Activated CD8-positive, alpha-beta memory T cell treated with anti-CD3 and anti-CD28 coated beads for 36 hours (primary cell): ENCODE results near the gene CDH23. TPM values are rescaled to one million over a fixed set of nuclear protein-coding genes. Genes with fewer than 3 reads are reported as not detected.

Experiments
- CTCF ChIA-PET: fragments of 350-600 bp; sonication (Branson Sonifier 250); formaldehyde crosslinking; loops from one replicate; lab custom pipeline; 2021; ENCODE audit warnings: antibody characterized with exemption; lab: Charles Lee
- POLR2A ChIA-PET: fragments of 350-600 bp; sonication (Branson Sonifier 250); formaldehyde crosslinking; loops from one replicate; lab custom pipeline; 2021; ENCODE audit warnings: antibody characterized with exemption; lab: Charles Lee
- total RNA-seq, 2 experiments: library from RNA; stranded (reverse); gene quantifications; one replicate each; pipeline ENCODE4 v1.2.3, GENCODE V29; 2021

The CDH23 gene
- total RNA-seq, 2 experiments from 2014 or later: 0.25 to 0.55 TPM

GRCh38 chr10:71741029-71741428 is 344.3 kb downstream of the CDH23 start:
- POLR2A ChIA-PET: interaction anchor here (0.9 kb wide), 1 partner anchor 28 kb away, joined by 3 read pairs; no protein-coding TSS in a partner anchor
- CTCF ChIA-PET: interaction anchor here (0.6 to 4.7 kb wide), 3 partner anchors 15 to 157 kb away, joined by 4 to 29 read pairs (median 17); partner anchors contain the start of gene VSIR

GRCh38 chr10:71741671-71742070 is 345.0 kb downstream of the CDH23 start:
- CTCF ChIA-PET: interaction anchor here (4.7 kb wide), 2 partner anchors 16 to 32 kb away, joined by 17 to 29 read pairs; partner anchors contain the start of gene VSIR

GRCh38 chr10:71742301-71743088 is 345.8 kb downstream of the CDH23 start:
- POLR2A ChIA-PET: interaction anchor here (1.7 kb wide), 1 partner anchor 14 kb away, joined by 6 read pairs; no protein-coding TSS in a partner anchor

More at GRCh38 chr10:71741671-71742070, 345.0 kb downstream of the CDH23 start:
- POLR2A ChIA-PET: interaction anchor here (0.9 to 1.7 kb wide), 2 partner anchors 15 to 27 kb away, joined by 3 to 6 read pairs; no protein-coding TSS in a partner anchor

GRCh38 chr10:71743089-71743838 is 346.5 kb downstream of the CDH23 start:
- POLR2A ChIA-PET: interaction anchor here (0.8 to 1.7 kb wide), 2 partner anchors 12 to 13 kb away, joined by 3 to 6 read pairs; no protein-coding TSS in a partner anchor
- CTCF ChIA-PET: interaction anchor here (1.1 to 4.7 kb wide), 4 partner anchors 13 to 35 kb away, joined by 4 to 29 read pairs (median 12); partner anchors contain the start of gene VSIR

More at GRCh38 chr10:71742301-71743088, 345.8 kb downstream of the CDH23 start:
- CTCF ChIA-PET: interaction anchor here (0.7 to 4.7 kb wide), 6 partner anchors 10 to 47 kb away, joined by 3 to 29 read pairs (median 5); partner anchors contain the start of gene VSIR

DNA sequence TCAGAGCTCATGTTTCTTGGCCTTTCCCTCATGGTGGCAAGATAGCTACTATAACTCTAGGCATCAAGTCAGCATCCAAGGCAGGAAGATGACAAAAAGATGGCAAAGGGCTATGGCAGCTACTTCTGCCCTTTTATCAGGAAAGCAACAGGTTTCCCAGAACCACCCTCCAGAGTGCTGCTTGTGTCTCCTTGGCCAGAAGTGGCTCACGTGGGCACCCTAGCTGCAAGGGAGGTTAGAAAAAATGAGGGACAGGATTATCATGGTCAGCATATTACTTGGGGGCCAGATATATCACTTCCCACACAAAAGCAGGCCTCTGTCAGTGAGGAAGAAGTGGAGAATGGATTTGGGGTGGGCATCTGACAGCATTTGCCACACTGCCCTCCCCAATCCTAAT is 347.1 kb downstream of the CDH23 start:
- POLR2A ChIA-PET: interaction anchor here (0.8 kb wide), 1 partner anchor 13 kb away, joined by 3 read pairs; no protein-coding TSS in a partner anchor

GRCh38 chr10:71744897-71745663 is 348.4 kb downstream of the CDH23 start:
- POLR2A ChIA-PET: interaction anchor here (2.9 kb wide), 1 partner anchor 15 kb away, joined by 6 read pairs; no protein-coding TSS in a partner anchor
- CTCF ChIA-PET: interaction anchor here (1.1 to 4.2 kb wide), 3 partner anchors 23 to 38 kb away, joined by 3 to 15 read pairs (median 4); no protein-coding TSS in a partner anchor

More for the DNA sequence above, 347.1 kb downstream of the CDH23 start:
- CTCF ChIA-PET: interaction anchor here (1.1 to 4.7 kb wide), 2 partner anchors 18 to 36 kb away, joined by 4 to 29 read pairs; no protein-coding TSS in a partner anchor

DNA sequence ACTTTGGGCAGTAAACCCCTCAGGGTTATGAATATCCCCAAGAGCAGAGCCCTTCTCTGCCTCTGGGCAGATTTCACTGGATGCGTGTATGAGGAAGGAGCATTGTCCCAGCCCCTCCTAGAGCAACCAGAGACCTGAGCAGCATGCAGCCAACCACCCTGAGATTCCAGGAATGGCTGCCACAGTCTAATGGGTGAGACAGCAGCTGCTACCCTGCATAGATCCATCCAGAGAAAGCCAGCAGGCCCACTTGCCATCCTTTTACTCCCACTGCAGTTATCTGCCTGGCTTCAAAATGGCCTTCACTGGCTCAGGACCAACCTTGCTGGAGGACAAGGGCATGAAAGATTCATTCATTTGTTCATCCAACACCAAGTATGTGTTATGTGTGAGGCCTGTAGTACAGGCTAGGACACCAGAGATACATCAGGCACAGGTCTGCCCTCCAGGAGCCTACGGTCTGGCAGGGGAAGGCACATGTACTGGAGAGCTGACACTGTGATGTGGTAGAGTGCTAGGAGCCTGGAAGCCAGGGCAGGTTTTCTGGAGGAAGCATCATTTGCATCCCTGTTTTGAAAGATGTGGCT is 349.0 kb downstream of the CDH23 start:
- POLR2A ChIA-PET: interaction anchor here (2.9 kb wide), 1 partner anchor 16 kb away, joined by 6 read pairs; no protein-coding TSS in a partner anchor
- CTCF ChIA-PET: interaction anchor here (0.9 to 4.2 kb wide), 6 partner anchors 17 to 49 kb away, joined by 3 to 15 read pairs (median 4); no protein-coding TSS in a partner anchor

GRCh38 chr10:71746344-71747037 is 349.8 kb downstream of the CDH23 start:
- CTCF ChIA-PET: interaction anchor here (0.7 to 4.2 kb wide), 9 partner anchors 8 to 50 kb away, joined by 3 to 15 read pairs (median 4); no protein-coding TSS in a partner anchor

DNA sequence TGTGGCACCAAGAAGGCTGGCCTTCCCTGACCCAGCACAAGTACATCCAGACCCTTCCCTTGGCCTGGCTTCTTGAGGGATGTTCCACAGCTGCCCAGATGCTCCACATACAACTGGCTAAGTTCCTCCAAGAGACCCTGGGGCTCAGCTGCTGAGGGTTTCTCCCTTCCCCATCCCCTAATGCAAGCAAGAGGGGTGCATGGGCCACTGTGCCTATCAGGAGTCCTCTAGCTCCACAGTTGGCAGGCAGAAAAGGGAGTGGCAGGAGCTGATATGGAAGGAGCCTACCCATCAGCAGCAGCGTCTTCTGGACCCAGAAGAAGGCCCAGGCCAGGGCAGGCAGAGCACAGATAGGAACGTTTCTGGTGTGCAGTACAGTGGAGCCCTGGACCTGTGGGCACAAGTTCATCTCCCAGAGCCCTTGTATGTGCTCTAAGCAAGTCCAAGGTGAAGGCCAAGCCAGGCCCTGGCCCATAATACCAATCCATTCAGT is 350.4 kb downstream of the CDH23 start:
- CTCF ChIA-PET: interaction anchor here (0.7 to 4.2 kb wide), 8 partner anchors 9 to 50 kb away, joined by 3 to 15 read pairs (median 4); no protein-coding TSS in a partner anchor
- POLR2A ChIA-PET: interaction anchor here (2.9 kb wide), 1 partner anchor 17 kb away, joined by 6 read pairs; no protein-coding TSS in a partner anchor

More at GRCh38 chr10:71746344-71747037, 349.8 kb downstream of the CDH23 start:
- POLR2A ChIA-PET: interaction anchor here (2.9 kb wide), 1 partner anchor 17 kb away, joined by 6 read pairs; no protein-coding TSS in a partner anchor

- ChIA-PET POLR2A (interaction anchor here (0.8 to 2.9 kb wide), 12 partner anchors 10 to 35 kb away, joined by 3 to 9 read pairs (median 6); partner anchors contain the start of gene VSIR), CTCF (interaction anchor here (0.9 to 4.2 kb wide), 11 partner anchors 8 to 51 kb away, joined by 3 to 15 read pairs (median 5); partner anchors contain the start of gene VSIR)
Observed at GRCh38 chr10:71747551-71748523, 351.1 kb downstream of the CDH23 start.

- POLR2A ChIA-PET: interaction anchor here (0.8 to 1.8 kb wide), 11 partner anchors 9 to 36 kb away, joined by 3 to 9 read pairs (median 5); partner anchors contain the start of gene VSIR
- CTCF ChIA-PET: interaction anchor here (1.2 to 4.2 kb wide), 8 partner anchors 9 to 41 kb away, joined by 4 to 15 read pairs (median 10); partner anchors contain the start of gene VSIR
Observed at GRCh38 chr10:71748671-71749191, 352.0 kb downstream of the CDH23 start.

DNA sequence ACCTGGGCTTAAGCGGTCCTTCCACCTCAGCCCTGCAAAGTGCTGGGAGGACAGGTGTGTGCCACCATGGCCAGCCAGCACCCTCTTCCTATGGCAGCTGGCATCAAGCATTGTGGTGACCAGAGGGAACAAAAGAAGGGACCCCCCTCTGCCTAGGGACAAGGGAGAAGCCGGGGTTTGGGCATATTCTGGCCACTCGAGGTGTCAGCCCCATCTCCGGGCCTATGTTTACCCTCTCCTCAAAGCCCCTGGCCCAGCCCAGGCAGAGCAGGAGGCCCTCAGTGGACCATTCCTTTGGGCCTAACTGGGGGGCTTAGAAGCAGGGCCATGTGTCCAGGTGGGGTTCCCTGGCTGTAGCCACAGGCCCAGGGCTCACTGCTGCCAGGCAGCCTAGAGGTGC is 352.7 kb downstream of the CDH23 start:
- CTCF ChIA-PET: interaction anchor here (1.2 to 4.2 kb wide), 8 partner anchors 8 to 42 kb away, joined by 4 to 15 read pairs (median 10); partner anchors contain the start of gene VSIR

GRCh38 chr10:71750124-71750841 is 353.6 kb downstream of the CDH23 start:
- ChIA-PET CTCF (no interaction called here), POLR2A (no interaction called here)

More for the DNA sequence above, 352.7 kb downstream of the CDH23 start:
- POLR2A ChIA-PET: interaction anchor here (1.1 to 1.8 kb wide), 9 partner anchors 8 to 36 kb away, joined by 3 to 9 read pairs (median 6); partner anchors contain the start of gene VSIR

DNA sequence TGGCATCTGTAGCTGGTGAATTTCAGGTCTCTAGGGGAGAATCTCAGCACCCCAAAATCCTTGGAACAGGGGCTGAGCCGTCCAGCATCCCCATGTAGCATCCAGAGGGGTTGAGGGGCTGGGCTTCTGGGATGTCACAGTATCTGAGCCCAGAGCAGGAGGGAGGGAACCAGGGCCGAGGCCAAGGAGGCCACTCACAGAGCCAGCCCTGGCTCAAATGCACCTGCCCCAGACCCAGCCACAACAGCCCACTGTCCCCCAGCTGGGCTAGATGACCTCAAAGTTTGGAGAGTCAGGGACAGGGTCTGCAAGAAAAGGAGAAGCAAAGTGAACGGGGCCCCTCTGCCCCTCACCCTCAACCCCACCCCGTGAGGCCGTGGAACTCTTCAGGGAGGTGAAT is 354.3 kb downstream of the CDH23 start:
- CTCF ChIA-PET: no interaction called here

More for the DNA sequence above, 354.3 kb downstream of the CDH23 start:
- POLR2A ChIA-PET: no interaction called here
